H1 (cell line): ENCODE results near the gene GRIFIN. TPM values are rescaled to one million over a fixed set of nuclear protein-coding genes. Genes with fewer than 3 reads are reported as not detected.
A peak's percentile ranks its signal among the peaks of the same experiment; 100 is the strongest.

Experiments
- CTCF ChIA-PET: fragments of 300-600 bp; sonication (Branson Sonifier 250); formaldehyde crosslinking; loops from one replicate; lab custom pipeline; 2021; ENCODE audit not compliant: partially characterized antibody; lab: Charles Lee
- POLR2A ChIA-PET: fragments of 300-600 bp; sonication (Branson Sonifier 250); formaldehyde crosslinking; loops from one replicate; lab custom pipeline; 2021; ENCODE audit warnings: inconsistent platforms; ENCODE audit not compliant: partially characterized antibody; lab: Charles Lee
- DNase-seq, 2 experiments: peaks; one replicate each; pipeline versions ENCODE4 v3.0.0 to v3.0.0-alpha.2; 2010 to 2022; ENCODE audit warnings: low spot score in 2 of 2, low read depth in 1 of 2, mixed read lengths in 1 of 2
- FAIRE-seq: peaks from 2 replicates; lab custom pipeline; 2011; peaks lifted over from hg19 to GRCh38; lab: Jason Lieb, UNC
- H2AFZ ChIP-seq: 2 replicates; pipeline ENCODE4 v1.8.1; 2012; ENCODE audit warnings: low read length, inconsistent platforms
- H2AK5ac ChIP-seq: 2 replicates; pipeline ENCODE4 v1.6.1; 2013; ENCODE audit warnings: low read depth, low read length
- H2BK120ac ChIP-seq: replicated peaks from 2 replicates; pipeline ENCODE3; 2013; ENCODE audit warnings: low read depth, low read length, inconsistent platforms
- H2BK12ac ChIP-seq: 2 replicates; pipeline ENCODE4 v1.6.1; 2013; ENCODE audit warnings: low read depth, low read length
- H2BK15ac ChIP-seq: 2 replicates; pipeline ENCODE4 v1.6.1; 2013; ENCODE audit warnings: low read length
- H2BK20ac ChIP-seq: 2 replicates; pipeline ENCODE4 v1.6.1; 2013; ENCODE audit warnings: low read length
- H2BK5ac ChIP-seq: 2 replicates; pipeline ENCODE4 v1.6.1; 2013; ENCODE audit warnings: low read depth, low read length
- H3K14ac ChIP-seq: 2 replicates; pipeline ENCODE4 v1.6.1; 2013; ENCODE audit warnings: inconsistent platforms; ENCODE audit not compliant: insufficient read length
- H3K18ac ChIP-seq: 2 replicates; pipeline ENCODE4 v1.6.1; 2013; ENCODE audit warnings: low read length; ENCODE audit errors: extremely low read depth
- H3K23ac ChIP-seq: 2 replicates; pipeline ENCODE4 v1.6.1; 2013; ENCODE audit warnings: inconsistent platforms; ENCODE audit not compliant: insufficient read length
- H3K23me2 ChIP-seq: 2 replicates; pipeline ENCODE4 v1.6.1; 2013; ENCODE audit warnings: low read depth, low read length
- H3K27ac ChIP-seq: 2 replicates; pipeline ENCODE4 v1.6.1; 2011; ENCODE audit warnings: low read depth, low read length, inconsistent platforms
- H3K27me3 ChIP-seq, 4 experiments: replicated peaks in 1 of 4; 1 replicate in 1 of 4; 2 replicates in 3 of 4; pipeline versions ENCODE4 v1.6.1 to v1.8.1; 2011 to 2013; ENCODE audit warnings: low read length in 3 of 4, mild to moderate bottlenecking in 3 of 4, inconsistent platforms in 2 of 4, mixed read lengths in 2 of 4, moderate library complexity in 1 of 4; ENCODE audit not compliant: control insufficient read depth in 3 of 4, insufficient read depth in 3 of 4; ENCODE audit errors: extremely low read depth in 1 of 4
- H3K36me3 ChIP-seq, 4 experiments: 2 replicates each; pipeline versions ENCODE4 v1.6.1 to v1.8.1; 2011 to 2013; ENCODE audit warnings: mild to moderate bottlenecking in 4 of 4, low read length in 3 of 4, moderate library complexity in 2 of 4, control low read depth in 1 of 4, inconsistent platforms in 1 of 4; ENCODE audit not compliant: insufficient read depth in 4 of 4, control insufficient read depth in 2 of 4
- H3K4ac ChIP-seq: replicated peaks from 2 replicates; pipeline ENCODE3; 2013; ENCODE audit warnings: low read length, low read depth, mixed read lengths, inconsistent platforms; ENCODE audit not compliant: insufficient read length
- H3K4me1 ChIP-seq, 4 experiments: replicated peaks in 1 of 4; 1 replicate in 1 of 4; 2 replicates in 3 of 4; pipeline versions ENCODE4 v1.6.1 to v1.8.1; 2011 to 2013; ENCODE audit warnings: low read length in 3 of 4, inconsistent platforms in 2 of 4, mixed read lengths in 1 of 4; ENCODE audit not compliant: insufficient read depth in 4 of 4, control insufficient read depth in 3 of 4
- H3K4me2 ChIP-seq, 2 experiments: 2 replicates each; pipeline versions ENCODE4 v1.6.1 to v1.8.1; 2011 to 2013; ENCODE audit warnings: low read depth in 2 of 2, low read length in 2 of 2, control low read depth in 1 of 2, inconsistent platforms in 1 of 2, mild to moderate bottlenecking in 1 of 2; ENCODE audit not compliant: insufficient read depth in 1 of 2
- H3K4me3 ChIP-seq, 4 experiments: fragments of 200-600, 300-600 bp in 1 of 4; sonication (generic), shearing (Covaris generic), sonication (Bioruptor Twin) in 1 of 4; 2 replicates each; pipeline versions ENCODE4 v1.5.1 to v1.8.1; 2011 to 2016; ENCODE audit warnings: low read length in 4 of 4, low read depth in 3 of 4, control low read depth in 2 of 4, inconsistent platforms in 2 of 4, mild to moderate bottlenecking in 2 of 4, mixed read lengths in 1 of 4, moderate library complexity in 1 of 4; ENCODE audit not compliant: insufficient read depth in 2 of 4; ENCODE audit errors: extremely low read depth in 1 of 4
- H3K56ac ChIP-seq: replicated peaks from 2 replicates; pipeline ENCODE3; 2013; ENCODE audit warnings: low read depth, mild to moderate bottlenecking, mixed read lengths, low read length, inconsistent platforms; ENCODE audit not compliant: insufficient read length
- H3K79me1 ChIP-seq: 2 replicates; pipeline ENCODE4 v1.6.1; 2013; ENCODE audit warnings: low read depth, low read length, control low read depth
- H3K79me2 ChIP-seq, 2 experiments: 2 replicates each; pipeline versions ENCODE4 v1.6.1 to v1.8.1; 2012 to 2013; ENCODE audit warnings: low read length in 2 of 2, mild to moderate bottlenecking in 2 of 2, inconsistent platforms in 1 of 2; ENCODE audit not compliant: insufficient read depth in 2 of 2, control insufficient read depth in 1 of 2
- H3K9ac ChIP-seq, 4 experiments: replicated peaks in 1 of 4; 1 replicate in 1 of 4; 2 replicates in 3 of 4; pipeline versions ENCODE4 v1.6.1 to v1.8.1; 2011 to 2013; ENCODE audit warnings: low read depth in 3 of 4, low read length in 3 of 4, control low read depth in 2 of 4, mild to moderate bottlenecking in 2 of 4, moderate library complexity in 2 of 4, inconsistent platforms in 1 of 4; ENCODE audit errors: extremely low read depth in 1 of 4
- H3K9me3 ChIP-seq, 2 experiments: 2 replicates each; pipeline versions ENCODE4 v1.6.1 to v1.8.1; 2012 to 2013; ENCODE audit warnings: mild to moderate bottlenecking in 2 of 2, moderate library complexity in 2 of 2, control low read depth in 1 of 2, inconsistent platforms in 1 of 2, low read depth in 1 of 2, low read length in 1 of 2, mixed read lengths in 1 of 2; ENCODE audit not compliant: insufficient read depth in 2 of 2
- H4K20me1 ChIP-seq, 2 experiments: replicated peaks in 1 of 2; 2 replicates each; pipeline versions ENCODE3 to v1.8.1; 2011 to 2013; ENCODE audit warnings: inconsistent platforms in 2 of 2, low read length in 2 of 2, mild to moderate bottlenecking in 1 of 2; ENCODE audit not compliant: insufficient read depth in 2 of 2, control insufficient read depth in 1 of 2
- H4K5ac ChIP-seq: 2 replicates; pipeline ENCODE4 v1.6.1; 2013; ENCODE audit warnings: low read length, low read depth, mixed read lengths, inconsistent platforms; ENCODE audit not compliant: insufficient read length
- H4K8ac ChIP-seq: 2 replicates; pipeline ENCODE4 v1.8.0; 2013; ENCODE audit warnings: mild to moderate bottlenecking, moderate library complexity, low read length, inconsistent platforms; ENCODE audit not compliant: insufficient read depth; ENCODE audit errors: extremely low read depth
- H4K91ac ChIP-seq: replicated peaks from 2 replicates; pipeline ENCODE3; 2013; ENCODE audit warnings: low read length, mixed read lengths, inconsistent platforms; ENCODE audit not compliant: insufficient read length
- ASH2L ChIP-seq: fragments of 200-600, 300-600 bp; sonication (generic); IDR thresholded peaks from one replicate; pipeline ENCODE4 v1.7.1; 2017; ENCODE audit warnings: low read length
- CBX5 ChIP-seq: fragments of 300-800, 300-1000 bp; sonication (generic); IDR thresholded peaks from 2 replicates; pipeline ENCODE4 v1.7.1; 2016; ENCODE audit warnings: antibody characterized with exemption, low read length, low read depth
- CBX8 ChIP-seq: fragments of 300-800, 300-1000 bp; sonication (generic); IDR thresholded peaks from 2 replicates; pipeline ENCODE4 v1.7.1; 2016; ENCODE audit warnings: low read depth, low read length, borderline replicate concordance
- CEBPB ChIP-seq: IDR thresholded peaks from 2 replicates; pipeline ENCODE4 v1.6.1; 2012; ENCODE audit warnings: low read depth, low read length
- CREB1 ChIP-seq: IDR thresholded peaks from 2 replicates; pipeline ENCODE4 v1.6.1; 2012; ENCODE audit warnings: inconsistent platforms
- HDAC6 ChIP-seq: IDR thresholded peaks from one replicate; pipeline ENCODE4 v1.7.1; 2012; ENCODE audit warnings: low read depth, mild to moderate bottlenecking, inconsistent platforms, low read length, moderate library complexity
- KDM5A ChIP-seq: fragments of 200-600 bp; IDR thresholded peaks from 2 replicates; pipeline ENCODE4 v1.7.1; 2012; ENCODE audit warnings: mild to moderate bottlenecking, low read length, inconsistent platforms, mixed read lengths
- PHF8 ChIP-seq: fragments of 200-600 bp; sonication (generic); conservative IDR thresholded peaks from 2 replicates; pipeline ENCODE4 v1.7.1; 2012; ENCODE audit warnings: low read depth, mild to moderate bottlenecking, inconsistent platforms, low read length, moderate library complexity
- RNF2 ChIP-seq: fragments of 200-900, 300-1000 bp; sonication (generic); IDR thresholded peaks from 2 replicates; pipeline ENCODE4 v1.7.1; 2016; ENCODE audit warnings: borderline replicate concordance, low read depth, mild to moderate bottlenecking, antibody characterized with exemption, low read length; ENCODE audit not compliant: poor library complexity, severe bottlenecking; ENCODE audit errors: missing control alignments
- SIN3A ChIP-seq, 2 experiments: IDR thresholded peaks in 1 of 2; conservative IDR thresholded peaks in 1 of 2; 2 replicates each; pipeline ENCODE4 v1.6.1; 2011 to 2012; ENCODE audit warnings: low read length in 2 of 2, improper control_type of control experiment in 1 of 2, low read depth in 1 of 2, mild to moderate bottlenecking in 1 of 2
- SP1 ChIP-seq: IDR thresholded peaks from 2 replicates; pipeline ENCODE4 v1.6.1; 2011; ENCODE audit warnings: low read depth, low read length
- SUZ12 ChIP-seq: fragments of 200-600 bp; sonication (generic); IDR thresholded peaks from 2 replicates; pipeline ENCODE4 v1.6.1; 2012; ENCODE audit warnings: mild to moderate bottlenecking, inconsistent platforms, low read length, moderate library complexity, mixed read lengths
- WGBS, 2 experiments: shearing (Covaris generic) in 1 of 2; methylation state at CpG; one replicate each; pipeline versions ENCODE4 v1.1.6 to v1.1.7; 2013 to 2015; ENCODE audit warnings: low lambda C conversion rate in 2 of 2, mixed read lengths in 2 of 2, inconsistent platforms in 1 of 2, low coverage in 1 of 2, missing lambda C conversion rate in 1 of 2; ENCODE audit not compliant: insufficient replicate concordance in 2 of 2, insufficient coverage in 1 of 2, insufficient read length in 1 of 2; ENCODE audit errors: extremely low coverage in 1 of 2, missing lambda C conversion rate in 1 of 2; 5-methylcytosine and 5-hydroxymethylcytosine counted together
- polyA plus RNA-seq, 7 experiments: library from polyadenylated mRNA; depleted of rRNA in 3 of 7; stranded (reverse) in 5 of 7; unstranded in 2 of 7; fragments of >200 nt in 5 of 7; fragments of 200-250 nt in 2 of 7; gene quantifications; 1 replicate in 5 of 7; 2 replicates in 1 of 7; 4 replicates in 1 of 7; pipeline versions ENCODE4 v1.2.1 to v1.2.3, GENCODE V29; 2011 to 2013; ENCODE audit warnings: missing spikeins in 2 of 7, mixed read lengths in 2 of 7
- total RNA-seq: library from RNA; stranded (reverse); fragmentation: NEBNext Ultra II Directional; extraction: Animal tissue kit (Norgen Biotek cat#: 25700); gene quantifications from 2 replicates; pipeline ENCODE4 v1.2.1, GENCODE V29; 2021
- TF ChIP-seq, protein P1 (sequence below): IDR thresholded peaks from 2 replicates; pipeline ENCODE4 v1.6.1; 2012; ENCODE audit warnings: inconsistent platforms

GRIFIN gene
- total and polyA plus RNA-seq, 2 of the 8 experiments (the other 6 are each of a cell fraction or from before 2014, with no cell fraction given) = not detected

DNA sequence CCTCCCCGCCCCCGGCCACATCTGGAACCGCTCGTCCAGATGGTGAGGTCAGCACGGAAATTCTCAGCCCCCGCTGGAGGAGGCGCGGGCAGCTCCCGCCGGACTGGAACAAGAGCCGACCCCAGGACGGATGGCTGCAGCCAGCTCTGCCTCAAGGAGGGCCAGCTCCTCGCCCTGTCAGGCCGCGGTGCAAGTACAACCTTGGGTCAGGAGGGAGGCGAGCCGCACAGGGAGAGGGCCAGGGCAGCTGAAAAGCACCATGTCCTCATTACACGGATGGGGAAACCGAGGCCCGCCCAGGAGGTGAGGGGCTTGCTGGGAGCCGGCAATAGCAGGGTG is 3.8 kb upstream of the GRIFIN start:
- Histone ChIP-seq H3K4me3 (no peak overlapping the region), H3K27ac (no peak overlapping the region), H3K4me2 (no peak overlapping the region), H2BK5ac (peak overlapping the region; percentile 60; the same call in 1 of the 2 replicates), H3K23me2 (no peaks in the 10 kb centered on the region; the same call in 1 of the 2 replicates), H4K5ac (no peak overlapping the region), H4K8ac (peak overlapping the region; percentile 63; the same call in 1 of the 2 replicates), H3K4me1 (peaks cover 0 to 21% (median 8%) of the 10 kb centered on the region in 4 experiments; a peak in 5 of 7 replicates), H3K14ac (no peak overlapping the region), H4K91ac (no peak overlapping the region), H2BK20ac (no peak overlapping the region), H3K9me3 (no peaks in the 10 kb centered on the region; a peak in 1 of 4 replicates), H3K4ac (peak overlapping the region; percentile 38), H2BK120ac (no peak overlapping the region), H2AK5ac (no peak overlapping the region), H3K79me2 (no peaks in the 10 kb centered on the region), H2BK15ac (no peak overlapping the region), H3K79me1 (no peaks in the 10 kb centered on the region), H3K27me3 (no peaks in the 10 kb centered on the region; a peak in 2 of 7 replicates), H3K56ac (no peak overlapping the region), H3K36me3 (no peaks in the 10 kb centered on the region), H4K20me1 (no peaks in the 10 kb centered on the region), H3K9ac (no peak overlapping the region), H3K18ac (no peak overlapping the region), H3K23ac (no peak overlapping the region), H2BK12ac (peak overlapping the region; percentile 65; the same call in 1 of the 2 replicates), H2AFZ (no peak overlapping the region)
- POLR2A ChIA-PET = interaction anchor here (0.9 to 2.5 kb wide), 8 partner anchors 8 to 69 kb away, joined by 3 to 11 read pairs (median 4); no protein-coding TSS in a partner anchor
- DNase-seq (no peak), FAIRE-seq (no peak)
- WGBS, 2 experiments = 88% methylated on average over 20 of the region's 21 CpGs; no CpG with 5 or more reads in 1 of the 2 experiments
- CTCF ChIA-PET = interaction anchor here (0.9 to 3.6 kb wide), 11 partner anchors 9 to 125 kb away, joined by 3 to 24 read pairs (median 5); no protein-coding TSS in a partner anchor
- TF ChIP-seq CBX8 = no peak
- TF ChIP-seq KDM5A = no peak
- TF ChIP-seq RNF2 = no peak
- no peak for TF ChIP-seq HDAC6
- TF ChIP-seq SUZ12 = no peak
- TF ChIP-seq, protein P1, sequence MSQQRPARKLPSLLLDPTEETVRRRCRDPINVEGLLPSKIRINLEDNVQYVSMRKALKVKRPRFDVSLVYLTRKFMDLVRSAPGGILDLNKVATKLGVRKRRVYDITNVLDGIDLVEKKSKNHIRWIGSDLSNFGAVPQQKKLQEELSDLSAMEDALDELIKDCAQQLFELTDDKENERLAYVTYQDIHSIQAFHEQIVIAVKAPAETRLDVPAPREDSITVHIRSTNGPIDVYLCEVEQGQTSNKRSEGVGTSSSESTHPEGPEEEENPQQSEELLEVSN = no peak
- TF ChIP-seq SP1 = no peak
- no peak for TF ChIP-seq CBX5
- TF ChIP-seq SIN3A (conservative IDR thresholded peaks at IDR 0.05 in 1 of 2, IDR thresholded peaks at IDR 0.05 in 1 of 2; ENCODE audit: low read depth in 1 of 2, low read length in 2 of 2) = no peak
- TF ChIP-seq ASH2L = no peak
- no peak for TF ChIP-seq CEBPB
- no peak for TF ChIP-seq PHF8
- TF ChIP-seq CREB1 = no peak
